Skeletal muscle satellite cell (primary cell): ENCODE data around the gene PTPN11.

ENCODE experiments used
- H3K27me3 ChIP-seq: 2 replicates; pipeline ENCODE4 v1.7.0; 2013; ENCODE audit warnings: low read length; ENCODE audit not compliant: control insufficient read depth, insufficient read depth
- H3K36me3 ChIP-seq: 2 replicates; pipeline ENCODE4 v1.7.0; 2013; ENCODE audit warnings: mild to moderate bottlenecking, control low read depth, low read length; ENCODE audit not compliant: insufficient read depth
- H3K4me1 ChIP-seq: 2 replicates; pipeline ENCODE4 v1.7.0; 2013; ENCODE audit warnings: low read length; ENCODE audit not compliant: control insufficient read depth, insufficient read depth
- H3K4me2 ChIP-seq: 2 replicates; pipeline ENCODE4 v1.7.0; 2013; ENCODE audit warnings: mild to moderate bottlenecking, low read length
- H3K4me3 ChIP-seq: 2 replicates; pipeline ENCODE4 v1.7.0; 2013; ENCODE audit warnings: low read length
- H3K9ac ChIP-seq: 2 replicates; pipeline ENCODE4 v1.7.0; 2013; ENCODE audit warnings: mild to moderate bottlenecking, low read depth, low read length, moderate library complexity
- H3K9me3 ChIP-seq: replicated peaks from 2 replicates; pipeline ENCODE4 v1.7.0; 2013; ENCODE audit warnings: mild to moderate bottlenecking, control low read depth, low read length

PTPN11 gene

GRCh38 chr12:112488257-112488876, 69.6 kb downstream of the PTPN11 start:
- Histone ChIP-seq H3K4me2 (no peak overlapping the region), H3K4me1 (no peaks in the 10 kb centered on the region), H3K9ac (no peak overlapping the region), H3K27me3 (no peaks in the 10 kb centered on the region), H3K9me3 (no peaks in the 10 kb centered on the region), H3K4me3 (no peak overlapping the region), H3K36me3 (peaks cover 57% of the 10 kb centered on the region)

DNA sequence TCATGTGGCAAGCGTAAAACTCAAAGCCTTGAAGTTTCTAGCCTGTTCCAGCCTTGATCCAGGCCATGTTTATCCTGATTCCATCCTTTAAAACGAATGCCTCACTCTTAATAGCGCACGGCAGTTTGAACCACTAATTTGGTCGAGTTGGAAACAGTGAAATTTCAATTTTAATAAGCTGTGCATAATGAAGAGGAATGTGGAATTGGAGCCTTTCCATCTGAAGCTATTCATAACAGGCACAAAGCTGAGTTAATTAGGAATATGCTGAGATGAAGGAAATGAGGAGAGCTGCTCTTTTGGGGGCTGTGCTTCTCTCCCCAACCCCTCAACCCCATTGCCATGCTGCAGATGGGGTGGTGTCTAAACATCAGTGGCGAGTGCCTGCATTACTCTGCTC, 70.7 kb downstream of the PTPN11 start:
- H3K9me3 ChIP-seq = no peaks in the 10 kb centered on the region
- H3K4me1 ChIP-seq = no peaks in the 10 kb centered on the region
- H3K36me3 ChIP-seq = peaks cover 58% of the 10 kb centered on the region
- H3K27me3 ChIP-seq = no peaks in the 10 kb centered on the region
- no peak overlapping the region for H3K4me2 ChIP-seq
- H3K9ac ChIP-seq = no peak overlapping the region
- H3K4me3 ChIP-seq = no peak overlapping the region

- Histone ChIP-seq H3K27me3 (no peaks in the 10 kb centered on the region), H3K4me1 (no peaks in the 10 kb centered on the region), H3K36me3 (peaks cover 41% of the 10 kb centered on the region), H3K9me3 (no peaks in the 10 kb centered on the region), H3K9ac (no peak overlapping the region), H3K4me3 (no peak overlapping the region), H3K4me2 (no peak overlapping the region)
Measured at GRCh38 chr12:112496496-112496895, 77.7 kb downstream of the PTPN11 start.

DNA sequence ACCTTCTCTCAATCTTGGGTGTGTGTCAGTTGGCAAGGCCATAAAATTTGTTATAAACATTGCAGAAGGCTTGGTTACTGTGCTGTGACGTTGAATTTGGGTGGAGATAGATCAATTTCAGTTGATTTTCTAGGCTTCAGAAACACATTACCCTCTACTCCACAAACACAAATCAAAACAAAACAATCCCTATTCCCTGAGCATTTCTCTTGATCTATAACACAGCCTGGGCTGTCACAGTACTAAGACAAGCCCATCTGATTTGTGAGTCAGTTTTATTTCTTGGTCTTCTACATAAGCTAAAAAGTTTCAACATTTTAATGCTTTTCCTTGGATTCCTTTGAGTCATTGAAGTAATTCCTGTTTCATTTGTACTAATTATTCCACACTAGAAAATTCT, 79.8 kb downstream of the PTPN11 start:
- H3K36me3 ChIP-seq = peaks cover 38% of the 10 kb centered on the region

GRCh38 chr12:112503512-112503911, 84.8 kb downstream of the PTPN11 start:
- H3K27me3 ChIP-seq = no peaks in the 10 kb centered on the region
- H3K9ac ChIP-seq = no peak overlapping the region
- H3K4me1 ChIP-seq = no peaks in the 10 kb centered on the region
- peaks cover 50% of the 10 kb centered on the region for H3K36me3 ChIP-seq
- H3K4me2 ChIP-seq = no peak overlapping the region
- no peaks in the 10 kb centered on the region for H3K9me3 ChIP-seq
- no peak overlapping the region for H3K4me3 ChIP-seq

More for the DNA sequence above, 79.8 kb downstream of the PTPN11 start:
- Histone ChIP-seq H3K4me3 (no peak overlapping the region), H3K4me1 (no peaks in the 10 kb centered on the region), H3K9ac (no peak overlapping the region), H3K27me3 (no peaks in the 10 kb centered on the region), H3K9me3 (no peaks in the 10 kb centered on the region), H3K4me2 (no peak overlapping the region)

DNA sequence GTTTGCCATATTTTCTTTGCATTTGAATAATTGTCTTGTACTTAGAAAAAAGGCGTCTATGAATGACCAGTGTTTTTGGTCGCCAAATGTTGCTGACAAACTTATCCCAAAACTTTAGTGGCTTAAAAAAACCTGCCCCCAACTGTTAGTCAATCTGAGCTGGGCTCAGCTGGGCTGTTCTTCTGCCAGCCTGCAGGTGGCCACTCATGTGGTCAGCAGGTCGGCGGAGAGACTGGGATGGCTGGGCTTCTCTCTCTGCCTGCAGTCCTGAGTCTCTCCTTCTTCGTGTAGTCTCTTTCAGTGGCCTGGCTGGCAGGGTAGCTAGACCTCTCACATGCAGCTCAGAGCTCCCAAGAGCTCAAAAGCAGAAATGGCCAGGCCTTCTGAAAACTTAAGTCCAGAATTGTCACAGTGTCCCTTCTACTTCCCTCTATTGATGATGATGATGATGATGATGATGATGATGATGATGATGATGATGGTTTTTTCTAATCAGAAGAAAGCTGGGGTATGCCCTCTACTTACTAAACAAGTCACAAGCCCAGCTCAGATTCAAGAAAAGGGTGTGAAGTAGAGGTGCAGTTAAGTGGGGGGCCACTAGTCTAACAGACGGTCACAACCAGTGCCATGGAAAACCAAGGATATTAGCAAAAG, 87.9 kb downstream of the PTPN11 start:
- no peak overlapping the region for H3K9ac ChIP-seq
- peaks cover 51% of the 10 kb centered on the region for H3K36me3 ChIP-seq
- no peaks in the 10 kb centered on the region for H3K4me1 ChIP-seq

GRCh38 chr12:112513471-112513870, 94.7 kb downstream of the PTPN11 start:
- Histone ChIP-seq H3K4me1 (no peaks in the 10 kb centered on the region), H3K9ac (no peak overlapping the region), H3K36me3 (peaks cover 7% of the 10 kb centered on the region), H3K4me3 (no peak overlapping the region), H3K4me2 (no peak overlapping the region), H3K27me3 (no peaks in the 10 kb centered on the region), H3K9me3 (no peaks in the 10 kb centered on the region)

More for the DNA sequence above, 87.9 kb downstream of the PTPN11 start:
- Histone ChIP-seq H3K4me3 (no peak overlapping the region), H3K9me3 (no peaks in the 10 kb centered on the region), H3K27me3 (no peaks in the 10 kb centered on the region), H3K4me2 (no peak overlapping the region)

GRCh38 chr12:112514456-112514855, 95.7 kb downstream of the PTPN11 start:
- H3K9me3 ChIP-seq = no peaks in the 10 kb centered on the region
- H3K4me3 ChIP-seq = no peak overlapping the region
- H3K36me3 ChIP-seq = peaks cover 7% of the 10 kb centered on the region
- no peak overlapping the region for H3K9ac ChIP-seq
- no peaks in the 10 kb centered on the region for H3K4me1 ChIP-seq
- no peaks in the 10 kb centered on the region for H3K27me3 ChIP-seq
- H3K4me2 ChIP-seq = no peak overlapping the region

GRCh38 chr12:112514926-112515642, 96.3 kb downstream of the PTPN11 start:
- Histone ChIP-seq H3K36me3 (peaks cover 7% of the 10 kb centered on the region), H3K9ac (no peak overlapping the region), H3K4me1 (no peaks in the 10 kb centered on the region), H3K9me3 (no peaks in the 10 kb centered on the region), H3K27me3 (no peaks in the 10 kb centered on the region), H3K4me3 (no peak overlapping the region), H3K4me2 (no peak overlapping the region)

DNA sequence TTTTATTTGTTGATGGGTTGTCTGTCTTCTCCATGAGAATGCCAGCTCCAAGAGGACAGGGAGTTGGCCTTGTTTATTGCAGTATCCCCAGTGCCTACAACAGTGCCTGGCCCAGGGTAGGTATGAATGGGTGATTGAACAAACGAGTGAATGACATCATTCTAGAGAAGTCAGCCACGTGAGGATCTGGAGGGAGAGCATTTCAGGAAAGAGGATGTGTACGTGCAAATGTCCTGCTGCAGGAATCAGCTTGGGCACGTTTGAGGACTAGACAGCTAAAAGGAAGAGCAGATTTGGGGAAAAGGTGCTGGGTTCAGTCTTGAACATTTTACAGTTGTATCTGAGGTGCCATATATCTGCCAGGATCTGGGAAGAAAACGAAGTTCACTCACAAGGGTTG, 97.1 kb downstream of the PTPN11 start:
- H3K9ac ChIP-seq = no peak overlapping the region
- no peaks in the 10 kb centered on the region for H3K4me1 ChIP-seq
- H3K27me3 ChIP-seq = no peaks in the 10 kb centered on the region
- H3K4me3 ChIP-seq = no peak overlapping the region
- H3K36me3 ChIP-seq = peaks cover 7% of the 10 kb centered on the region
- H3K9me3 ChIP-seq = no peaks in the 10 kb centered on the region
- no peak overlapping the region for H3K4me2 ChIP-seq

DNA sequence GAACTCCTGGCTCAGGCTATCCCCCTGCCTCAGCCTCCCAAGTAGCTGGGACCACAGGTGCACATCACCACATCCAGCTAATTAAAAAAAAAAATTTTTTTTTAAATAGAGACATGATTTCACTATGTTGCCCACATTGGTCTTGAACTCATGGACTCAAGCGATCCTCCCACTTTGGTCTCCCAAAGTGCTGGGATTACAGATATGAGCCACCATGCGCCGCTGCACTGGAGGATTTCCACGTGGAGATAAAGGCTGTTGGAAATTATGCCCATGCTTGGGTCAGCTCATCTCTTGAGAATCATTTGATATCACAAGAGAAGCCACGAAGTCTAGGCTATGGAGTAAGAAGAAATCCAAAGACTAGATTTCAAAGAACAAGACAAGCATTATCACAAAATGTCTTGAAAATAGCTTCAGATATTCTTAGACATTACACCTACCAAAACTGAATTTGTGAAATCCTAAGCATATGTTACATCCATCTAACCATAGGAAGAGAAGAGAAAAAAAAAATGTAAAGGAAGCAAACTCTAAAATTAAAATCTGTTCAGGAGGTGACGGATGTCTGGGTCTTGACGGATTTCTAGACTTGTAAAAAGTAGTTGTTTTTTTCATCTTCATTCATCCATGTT, 99.1 kb downstream of the PTPN11 start:
- no peaks in the 10 kb centered on the region for H3K36me3 ChIP-seq
- H3K9ac ChIP-seq = no peak overlapping the region
- no peak overlapping the region for H3K4me3 ChIP-seq
- no peaks in the 10 kb centered on the region for H3K27me3 ChIP-seq
- no peak overlapping the region for H3K4me2 ChIP-seq
- H3K9me3 ChIP-seq = no peaks in the 10 kb centered on the region
- H3K4me1 ChIP-seq = no peaks in the 10 kb centered on the region
